GM10847 (cell line): ENCODE results near the gene IMPDH1.

Experiments
- POLR2A ChIP-seq: IDR thresholded peaks from 2 replicates; pipeline ENCODE4 v1.6.1; 2011; ENCODE audit not compliant: insufficient read length; ENCODE audit errors: extremely low read depth

Gene IMPDH1

GRCh38 chr7:128364166-128364870 is 45.5 kb downstream of the IMPDH1 start:
- TF ChIP-seq POLR2A = no peak

GRCh38 chr7:128363261-128363721 is 46.5 kb downstream of the IMPDH1 start:
- TF ChIP-seq POLR2A = no peak

GRCh38 chr7:128362670-128363069 is 47.1 kb downstream of the IMPDH1 start:
- no peak for TF ChIP-seq POLR2A

- TF ChIP-seq POLR2A = no peak
These were observed 48.1 kb downstream of the IMPDH1 start, which contains the start of gene PRRT4 for GRCh38 chr7:128361411-128362379. Gene PRRT4 (minus strand): TSS chr7:128361690.

GRCh38 chr7:128360359-128360678 is 49.5 kb downstream of the IMPDH1 start:
- no peak for TF ChIP-seq POLR2A

GRCh38 chr7:128359939-128360338 is 49.8 kb downstream of the IMPDH1 start:
- TF ChIP-seq POLR2A = no peak

GRCh38 chr7:128359336-128359735 is 50.4 kb downstream of the IMPDH1 start:
- TF ChIP-seq POLR2A = no peak

- TF ChIP-seq POLR2A = no peak
These were observed 51.5 kb downstream of the IMPDH1 start for GRCh38 chr7:128358233-128358632.

GRCh38 chr7:128357217-128357613 is 52.6 kb downstream of the IMPDH1 start:
- TF ChIP-seq POLR2A = no peak

GRCh38 chr7:128356546-128357216 is 53.1 kb downstream of the IMPDH1 start:
- TF ChIP-seq POLR2A = no peak

- TF ChIP-seq POLR2A = no peak
These were observed 56.2 kb downstream of the IMPDH1 start for GRCh38 chr7:128353610-128354009.

- no peak for TF ChIP-seq POLR2A
These were observed 56.6 kb downstream of the IMPDH1 start for GRCh38 chr7:128353189-128353588.

- TF ChIP-seq POLR2A = no peak
These were observed 57.1 kb downstream of the IMPDH1 start for GRCh38 chr7:128352636-128353035.

GRCh38 chr7:128352153-128352537 is 57.6 kb downstream of the IMPDH1 start:
- TF ChIP-seq POLR2A = no peak

- TF ChIP-seq POLR2A = no peak
These were observed 58.3 kb downstream of the IMPDH1 start for GRCh38 chr7:128351296-128352152.
